Breast epithelium (tissue), 4 donors: ENCODE measurements around the gene RPS6KA4. TPM values are rescaled to one million over a fixed set of nuclear protein-coding genes. Genes with fewer than 3 reads are reported as not detected.
A peak's percentile ranks its signal among the peaks of the same experiment; 100 is the strongest.

Source experiments
- DNase-seq, 2 donors: peaks; one replicate each; pipeline ENCODE4 v3.0.0-alpha.2; 2019; ENCODE audit warnings: low spot score in 2 of 2
- H3K27ac ChIP-seq, 2 donors: fragments of 200-600 bp; sonication (generic) in 1 of 2; one replicate each; pipeline ENCODE4 v1.5.1; 2016 to 2019; ENCODE audit warnings: mild to moderate bottlenecking in 1 of 2
- H3K27me3 ChIP-seq, 2 donors: fragments of 200-600 bp; sonication (generic) in 1 of 2; one replicate each; pipeline versions ENCODE4 v1.5.1 to v1.6.0; 2017 to 2019; ENCODE audit warnings: control low read depth in 1 of 2, mild to moderate bottlenecking in 1 of 2
- H3K36me3 ChIP-seq: fragments of 200-600 bp; one replicate; pipeline ENCODE4 v1.5.1; 2019
- H3K4me1 ChIP-seq, 2 donors: fragments of 200-600 bp; sonication (generic); one replicate each; pipeline ENCODE4 v1.5.1; 2016 to 2019; ENCODE audit warnings: control low read depth in 1 of 2
- H3K4me3 ChIP-seq, 3 donors: fragments of 200-600 bp; sonication (generic); 1 replicate in 2 of 3; 2 replicates in 1 of 3; pipeline ENCODE4 v1.5.1; 2016 to 2019; ENCODE audit warnings: mild to moderate bottlenecking in 3 of 3, moderate library complexity in 2 of 3
- H3K9me3 ChIP-seq, 2 donors: fragments of 200-600 bp; sonication (generic) in 1 of 2; one replicate each; pipeline ENCODE4 v1.5.1; 2016 to 2019; ENCODE audit warnings: control low read depth in 1 of 2
- CTCF ChIP-seq, 3 donors: fragments of 450-650 bp; IDR thresholded peaks; one replicate each; pipeline ENCODE4 v1.5.1; 2016 to 2017; ENCODE audit warnings: antibody characterized with exemption in 3 of 3, mild to moderate bottlenecking in 3 of 3, moderate library complexity in 3 of 3
- POLR2A ChIP-seq: fragments of 450-650 bp; IDR thresholded peaks from one replicate; pipeline ENCODE4 v1.6.1; 2016; ENCODE audit warnings: antibody characterized with exemption, mild to moderate bottlenecking, moderate library complexity
- POLR2AphosphoS5 ChIP-seq, 3 donors: sonication (generic); formaldehyde crosslinking; IDR thresholded peaks; one replicate each; pipeline ENCODE4 v1.6.1; 2017; ENCODE audit warnings: antibody characterized with exemption in 3 of 3
- intact Hi-C: fragments of 100-400 bp; cut with DNase I; formaldehyde crosslinking; loops from one replicate; pipeline ENCODE4 v1.15.1; 2023; ENCODE audit warnings: low total_unique reads
- total RNA-seq, 3 donors: library from RNA; depleted of rRNA; stranded (reverse); fragments of >200 nt; gene quantifications; one replicate each; pipeline ENCODE4 v1.1.0, GENCODE V29; 2016

RPS6KA4 gene
- 10 to 100 TPM; 16.7 to 20.6 (median 19.4) TPM for total RNA-seq

- peak in 1 of 3 donors; percentile 13 for TF ChIP-seq CTCF (IDR thresholded peaks at IDR 0.05)
- no peak for TF ChIP-seq POLR2AphosphoS5 (IDR thresholded peaks at IDR 0.05)
- Histone ChIP-seq H3K4me3 (peak within 1 kb of the TSS; percentile 78 to 98 (median 81)), H3K27ac (peak within 1 kb of the TSS; percentile 84 to 88), H3K36me3 (no peaks in the 10 kb centered on the region), H3K9me3 (no peaks in the 10 kb centered on the region), H3K4me1 (peaks cover 4 to 9% of the 10 kb centered on the region in 2 donors), H3K27me3 (no peaks in the 10 kb centered on the region)
- intact Hi-C loops, result no loop called here
- peak in 1 of 2 donors; percentile 57 for DNase-seq
Observed at GRCh38 chr11:64358907-64359711, at the start of gene RPS6KA4. Gene RPS6KA4, plus strand, starts transcription at chr11:64359162. Its CDS starts 74 bp downstream, at chr11:64359236.

- no peak for TF ChIP-seq POLR2AphosphoS5 (IDR thresholded peaks at IDR 0.05)
- no peak for TF ChIP-seq CTCF (IDR thresholded peaks at IDR 0.05)
- TF ChIP-seq POLR2A, result no peak
- no peaks in the 10 kb centered on the region for H3K9me3 ChIP-seq
- H3K27me3 ChIP-seq, result no peaks in the 10 kb centered on the region
- H3K36me3 ChIP-seq, result no peaks in the 10 kb centered on the region
- H3K4me3 ChIP-seq, result no peak overlapping the region
- no peak for DNase-seq
- intact Hi-C loops, result no loop called here
- H3K4me1 ChIP-seq, result peaks cover 0 to 6% of the 10 kb centered on the region in 2 donors
- peak overlapping the region; percentile 62 to 78 for H3K27ac ChIP-seq
Observed at GRCh38 chr11:64312947-64313346, 46.0 kb upstream of the RPS6KA4 start.

GRCh38 chr11:64313491-64314145 is 45.3 kb upstream of the RPS6KA4 start:
- peak overlapping the region in 2 of 3 donors; percentile 9 to 44 for H3K4me3 ChIP-seq
- no peaks in the 10 kb centered on the region for H3K27me3 ChIP-seq
- peak overlapping the region; percentile 62 to 78 for H3K27ac ChIP-seq
- no peak for DNase-seq
- peaks cover 0 to 6% of the 10 kb centered on the region in 2 donors for H3K4me1 ChIP-seq
- TF ChIP-seq POLR2AphosphoS5 (IDR thresholded peaks at IDR 0.05) (no peak), CTCF (IDR thresholded peaks at IDR 0.05) (no peak), POLR2A (no peak)
- intact Hi-C loops, result no loop called here
- H3K36me3 ChIP-seq, result no peaks in the 10 kb centered on the region
- H3K9me3 ChIP-seq, result no peaks in the 10 kb centered on the region

GRCh38 chr11:64314146-64314804 is 44.7 kb upstream of the RPS6KA4 start:
- peak overlapping the region in 2 of 3 donors; percentile 9 to 44 for H3K4me3 ChIP-seq

More at GRCh38 chr11:64314146-64314804, 44.7 kb upstream of the RPS6KA4 start:
- Histone ChIP-seq H3K36me3 (no peaks in the 10 kb centered on the region), H3K4me1 (peaks cover 0 to 12% of the 10 kb centered on the region in 2 donors), H3K27me3 (no peaks in the 10 kb centered on the region), H3K27ac (peak overlapping the region; percentile 62 to 78), H3K9me3 (no peaks in the 10 kb centered on the region)
- intact Hi-C loops, result no loop called here
- no peak for TF ChIP-seq POLR2A
- TF ChIP-seq POLR2AphosphoS5 (IDR thresholded peaks at IDR 0.05), result no peak
- no peak for TF ChIP-seq CTCF (IDR thresholded peaks at IDR 0.05)
- no peak for DNase-seq
